SK-N-SH (cell line): ENCODE results near the gene UBIAD1. TPM values are rescaled to one million over a fixed set of nuclear protein-coding genes. Genes with fewer than 3 reads are reported as not detected.

ENCODE experiments used
- CTCF ChIA-PET: fragments of 300-600, 350-600 bp; formaldehyde crosslinking; extraction: SDS; loops from one replicate; lab custom pipeline; 2021; lab: Yijun Ruan, JAX
- POLR2A ChIA-PET: fragments of 350-600 bp; sonication (Branson Sonifier 250); formaldehyde crosslinking; extraction: SDS; loops from one replicate; lab custom pipeline; 2020; ENCODE audit warnings: antibody characterized with exemption, inconsistent platforms; lab: Yijun Ruan, JAX
- DNase-seq: peaks from one replicate; pipeline ENCODE4 v3.0.0; 2012
- H2AFZ ChIP-seq: fragments of 200-600 bp; sonication (generic); 2 replicates; pipeline ENCODE4 v1.8.1; 2016; ENCODE audit warnings: antibody characterized with exemption, mild to moderate bottlenecking, low read depth
- H3F3A ChIP-seq: fragments of 200-600 bp; sonication (generic); replicated peaks from 2 replicates; pipeline ENCODE3; 2016; ENCODE audit warnings: antibody characterized with exemption, mild to moderate bottlenecking; ENCODE audit not compliant: insufficient read depth
- H3K27ac ChIP-seq, 2 experiments: fragments of 200-500 bp in 1 of 2; fragments of 200-600 bp in 1 of 2; sonication (Bioruptor generic) in 1 of 2; sonication (generic), shearing (Covaris generic) in 1 of 2; 2 replicates each; pipeline versions ENCODE4 v1.5.1 to v1.6.1; 2014 to 2016; ENCODE audit warnings: low read depth in 2 of 2, inconsistent platforms in 1 of 2, low read length in 1 of 2, mild to moderate bottlenecking in 1 of 2, mixed read lengths in 1 of 2
- H3K27me3 ChIP-seq: fragments of 200-600 bp; sonication (generic), shearing (Covaris generic); 2 replicates; pipeline ENCODE4 v1.6.1; 2016; ENCODE audit warnings: mixed run types; ENCODE audit not compliant: insufficient read depth
- H3K36me3 ChIP-seq, 2 experiments: fragments of 200-500 bp in 1 of 2; fragments of 200-600 bp in 1 of 2; sonication (Bioruptor generic) in 1 of 2; sonication (generic) in 1 of 2; replicated peaks in 1 of 2; 2 replicates each; pipeline versions ENCODE3 to v1.5.1; 2014 to 2016; ENCODE audit warnings: low read length in 1 of 2, mild to moderate bottlenecking in 1 of 2; ENCODE audit not compliant: insufficient read depth in 2 of 2, control insufficient read depth in 1 of 2
- H3K4me1 ChIP-seq, 2 experiments: fragments of 200-500 bp in 1 of 2; fragments of 200-600 bp in 1 of 2; sonication (Bioruptor generic) in 1 of 2; sonication (generic), shearing (Covaris generic) in 1 of 2; 2 replicates each; pipeline versions ENCODE4 v1.5.1 to v1.6.1; 2014 to 2016; ENCODE audit warnings: low read depth in 1 of 2, low read length in 1 of 2, mixed run types in 1 of 2; ENCODE audit not compliant: insufficient read depth in 2 of 2, control insufficient read depth in 1 of 2
- H3K4me2 ChIP-seq: fragments of 200-600 bp; sonication (generic), shearing (Covaris generic); 2 replicates; pipeline ENCODE4 v1.6.1; 2017; ENCODE audit warnings: mixed run types
- H3K4me3 ChIP-seq, 2 experiments: fragments of 200-500 bp in 1 of 2; fragments of 200-600 bp in 1 of 2; sonication (Bioruptor generic) in 1 of 2; sonication (generic), shearing (Covaris generic) in 1 of 2; 2 replicates each; pipeline versions ENCODE4 v1.5.1 to v1.8.1; 2014 to 2016; ENCODE audit warnings: low read depth in 2 of 2, inconsistent platforms in 1 of 2, low read length in 1 of 2, mild to moderate bottlenecking in 1 of 2, mixed read lengths in 1 of 2, moderate library complexity in 1 of 2
- H3K79me2 ChIP-seq: fragments of 200-600 bp; sonication (generic); 2 replicates; pipeline ENCODE4 v1.8.1; 2017; ENCODE audit warnings: mild to moderate bottlenecking; ENCODE audit not compliant: insufficient read depth
- H3K9ac ChIP-seq: fragments of 200-600 bp; sonication (generic); 2 replicates; pipeline ENCODE4 v1.6.1; 2017; ENCODE audit warnings: mixed run types
- H3K9me2 ChIP-seq: fragments of 200-600 bp; sonication (generic); 2 replicates; pipeline ENCODE4 v1.6.1; 2017; ENCODE audit warnings: mixed run types
- H3K9me3 ChIP-seq: fragments of 200-600 bp; sonication (generic); 2 replicates; pipeline ENCODE4 v1.6.1; 2017; ENCODE audit warnings: mixed run types, mild to moderate bottlenecking, moderate library complexity
- H4K20me1 ChIP-seq: fragments of 200-600 bp; sonication (generic); 2 replicates; pipeline ENCODE4 v1.6.1; 2017; ENCODE audit warnings: mild to moderate bottlenecking, mixed run types; ENCODE audit not compliant: insufficient read depth
- CHD2 ChIP-seq: fragments of 150-350 bp; IDR thresholded peaks from 2 replicates; pipeline ENCODE4 v1.6.1; 2018; ENCODE audit warnings: low read length; ENCODE audit not compliant: partially characterized antibody
- ELF1 ChIP-seq: IDR thresholded peaks from 2 replicates; pipeline ENCODE4 v1.4.0; 2012
- EZH2phosphoT487 ChIP-seq: fragments of 200-600 bp; sonication (generic); IDR thresholded peaks from 2 replicates; pipeline ENCODE4 v1.6.1; 2017; ENCODE audit warnings: low read depth, mixed run types, mild to moderate bottlenecking, antibody characterized with exemption, moderate library complexity, borderline replicate concordance
- FOSL2 ChIP-seq: IDR thresholded peaks from 2 replicates; pipeline ENCODE4 v1.4.0; 2012; ENCODE audit warnings: low read depth, mild to moderate bottlenecking, moderate library complexity, borderline replicate concordance
- MAX ChIP-seq: IDR thresholded peaks from 2 replicates; pipeline ENCODE4 v1.4.0; 2012; ENCODE audit warnings: low read depth
- MEF2A ChIP-seq: IDR thresholded peaks from 2 replicates; pipeline ENCODE4 v1.4.0; 2012; ENCODE audit warnings: low read depth, borderline replicate concordance
- MXI1 ChIP-seq: IDR thresholded peaks from 2 replicates; pipeline ENCODE4 v1.6.1; 2012; ENCODE audit warnings: mild to moderate bottlenecking, low read depth, low read length, improper control_type of control experiment
- NFIC ChIP-seq: IDR thresholded peaks from 2 replicates; pipeline ENCODE4 v1.4.0; 2012; ENCODE audit warnings: borderline replicate concordance
- NRF1 ChIP-seq: IDR thresholded peaks from 2 replicates; pipeline ENCODE4 v1.6.1; 2012; ENCODE audit warnings: low read depth, mild to moderate bottlenecking, low read length
- POLR2AphosphoS5 ChIP-seq: IDR thresholded peaks from 2 replicates; pipeline ENCODE4 v1.6.1; 2012; ENCODE audit warnings: low read depth, low read length
- RAD21 ChIP-seq: IDR thresholded peaks from 2 replicates; pipeline ENCODE4 v1.6.1; 2012; ENCODE audit warnings: mild to moderate bottlenecking, low read length
- REST ChIP-seq: IDR thresholded peaks from 2 replicates; pipeline ENCODE4 v1.6.1; 2012; ENCODE audit warnings: mild to moderate bottlenecking, low read depth, low read length, moderate library complexity
- RFX5 ChIP-seq: IDR thresholded peaks from 2 replicates; pipeline ENCODE4 v1.6.1; 2012; ENCODE audit warnings: mild to moderate bottlenecking, improper control_type of control experiment, low read length
- SMC3 ChIP-seq: IDR thresholded peaks from 2 replicates; pipeline ENCODE4 v1.6.1; 2012; ENCODE audit warnings: low read depth, low read length, improper control_type of control experiment
- TAF1 ChIP-seq: IDR thresholded peaks from 2 replicates; pipeline ENCODE4 v1.6.1; 2012; ENCODE audit warnings: low read depth, mild to moderate bottlenecking, low read length, moderate library complexity, borderline replicate concordance
- TCF12 ChIP-seq: IDR thresholded peaks from 2 replicates; pipeline ENCODE4 v1.4.0; 2012
- TEAD4 ChIP-seq: IDR thresholded peaks from 2 replicates; pipeline ENCODE4 v1.4.0; 2012; ENCODE audit warnings: mild to moderate bottlenecking, borderline replicate concordance; ENCODE audit not compliant: insufficient read depth
- USF1 ChIP-seq: IDR thresholded peaks from 2 replicates; pipeline ENCODE4 v1.4.0; 2012; ENCODE audit warnings: low read depth, borderline replicate concordance
- USF2 ChIP-seq: fragments of 150-350 bp; IDR thresholded peaks from 2 replicates; pipeline ENCODE4 v1.6.1; 2017; ENCODE audit warnings: antibody characterized with exemption, low read length, low read depth, borderline replicate concordance
- YY1 ChIP-seq: IDR thresholded peaks from 2 replicates; pipeline ENCODE4 v1.4.0; 2012; ENCODE audit warnings: low read depth, mild to moderate bottlenecking
- WGBS: methylation state at CpG from one replicate; pipeline ENCODE4 v1.1.6; 2017; ENCODE audit warnings: low lambda C conversion rate; 5-methylcytosine and 5-hydroxymethylcytosine counted together
- polyA plus RNA-seq, 3 experiments: library from polyadenylated mRNA; depleted of rRNA; stranded (reverse); fragments of >200 nt; gene quantifications; 2 replicates each; pipeline ENCODE4 v1.2.3, GENCODE V29; 2012

The UBIAD1 gene
- polyA plus RNA-seq, 1 of the 3 experiments (the other 2 are of a cell fraction), result 13.7 TPM

GRCh38 chr1:11253226-11253625 is 19.8 kb upstream of the UBIAD1 start:
- Histone ChIP-seq H3K4me2 (no peak overlapping the region), H3K4me1 (no peaks in the 10 kb centered on the region), H3F3A (no peaks in the 10 kb centered on the region), H3K9me2 (no peaks in the 10 kb centered on the region), H3K9me3 (no peaks in the 10 kb centered on the region), H3K27ac (no peak overlapping the region), H3K79me2 (no peaks in the 10 kb centered on the region), H3K4me3 (no peak overlapping the region), H4K20me1 (no peaks in the 10 kb centered on the region), H2AFZ (no peak overlapping the region), H3K9ac (no peak overlapping the region)
- ChIA-PET POLR2A (no interaction called here), CTCF (interaction anchor here (1.0 to 3.1 kb wide), 5 partner anchors 10 to 393 kb away, joined by 3 to 19 read pairs (median 4); no protein-coding TSS in a partner anchor)
- WGBS, result 80% methylated on average over 8 of the region's 8 CpGs
- TF ChIP-seq MEF2A (no peak), POLR2AphosphoS5 (no peak), MXI1 (no peak), FOSL2 (no peak), REST (no peak), YY1 (no peak), TCF12 (no peak), RFX5 (no peak), RAD21 (no peak), TEAD4 (no peak), MAX (no peak), NRF1 (no peak), USF1 (no peak), NFIC (no peak), EZH2phosphoT487 (no peak), TAF1 (no peak), SMC3 (no peak), ELF1 (no peak), CHD2 (no peak), USF2 (no peak)
- TF ChIP-seq, all 33 proteins: peak for 0
- no peak for DNase-seq
- no peaks in the 10 kb centered on the region for H3K27me3 ChIP-seq
- peaks cover 46 to 54% of the 10 kb centered on the region in 2 experiments for H3K36me3 ChIP-seq
